Measurements from ENCODE around the gene IL10RA.

- TF ChIP-seq CTCF (IDR thresholded peaks at IDR 0.05) (no peak), POLR2AphosphoS5 (IDR thresholded peaks at IDR 0.05; ENCODE audit: low read depth, low read length) (no peak)
These were observed 44.1 kb upstream of the IL10RA start for GRCh38 chr11:117941976-117942654.

Data from Panc1 (cell line).